Esophagus muscularis mucosa (tissue), 4 donors: Measurements from ENCODE around the gene NTF4. TPM values are rescaled to one million over a fixed set of nuclear protein-coding genes. Genes with fewer than 3 reads are reported as not detected.

ENCODE experiments used
- DNase-seq: peaks from one replicate; pipeline ENCODE4 v3.0.0-alpha.2; 2017; ENCODE audit errors: extremely low spot score
- H3K27ac ChIP-seq, 4 donors: fragments of 200-600 bp; sonication (generic); replicated peaks in 1 of 4; 1 replicate in 3 of 4; 2 replicates in 1 of 4; pipeline ENCODE4 v1.5.1; 2016 to 2019; ENCODE audit warnings: mild to moderate bottlenecking in 1 of 4
- H3K27me3 ChIP-seq, 4 donors: fragments of 200-600 bp; sonication (generic); one replicate each; pipeline versions ENCODE4 v1.5.1 to v1.6.0; 2016 to 2019
- H3K36me3 ChIP-seq, 4 donors: fragments of 200-600 bp; sonication (generic); one replicate each; pipeline ENCODE4 v1.5.1; 2016 to 2019
- H3K4me1 ChIP-seq, 4 donors: fragments of 200-600 bp; sonication (generic); one replicate each; pipeline ENCODE4 v1.5.1; 2016 to 2019
- H3K4me3 ChIP-seq, 4 donors: fragments of 200-600 bp; sonication (generic); 1 replicate in 2 of 4; 2 replicates in 2 of 4; pipeline ENCODE4 v1.5.1; 2016 to 2019; ENCODE audit warnings: mild to moderate bottlenecking in 4 of 4, moderate library complexity in 1 of 4
- H3K9me3 ChIP-seq, 4 donors: fragments of 200-600 bp; sonication (generic); 1 replicate in 3 of 4; 2 replicates in 1 of 4; pipeline ENCODE4 v1.5.1; 2016 to 2019
- EP300 ChIP-seq: sonication (generic); formaldehyde crosslinking; IDR thresholded peaks from one replicate; pipeline ENCODE4 v1.6.1; 2017; ENCODE audit warnings: antibody characterized with exemption
- POLR2A ChIP-seq: fragments of 450-650 bp; IDR thresholded peaks from one replicate; pipeline ENCODE4 v1.6.1; 2017; ENCODE audit warnings: antibody characterized with exemption, moderate library complexity, mild to moderate bottlenecking, low read depth
- POLR2AphosphoS5 ChIP-seq, 2 donors: sonication (generic); formaldehyde crosslinking; IDR thresholded peaks; one replicate each; pipeline ENCODE4 v1.6.1; 2017; ENCODE audit warnings: antibody characterized with exemption in 2 of 2
- WGBS: methylation state at CpG from one replicate; pipeline ENCODE4 v1.1.5; 2018; 5-methylcytosine and 5-hydroxymethylcytosine counted together
- intact Hi-C: fragments of 100-400 bp; cut with DNase I; formaldehyde crosslinking; loops from one replicate; pipeline ENCODE4 v1.15.1; 2023
- small RNA-seq, 3 donors: library from RNA; depleted of rRNA; stranded (forward); fragments of <200 nt; gene quantifications; one replicate each; pipeline ENCODE3, GENCODE V24; 2016
- total RNA-seq, 4 donors: library from RNA; depleted of rRNA; stranded (reverse); fragments of >200 nt; gene quantifications; one replicate each; pipeline versions ENCODE4 v1.1.0 to v1.2.1, GENCODE V29; 2016
- TF ChIP-seq, protein P1 (sequence below), 3 experiments: fragments of 200-600 bp in 2 of 3; fragments of 450-650 bp in 1 of 3; sonication (generic) in 2 of 3; IDR thresholded peaks; one replicate each; pipeline ENCODE4 v1.5.1; 2017 to 2019; ENCODE audit warnings: antibody characterized with exemption in 3 of 3, mild to moderate bottlenecking in 2 of 3, moderate library complexity in 1 of 3

NTF4 gene
- total RNA-seq, 4 donors from 2014 or later, result not detected

DNA sequence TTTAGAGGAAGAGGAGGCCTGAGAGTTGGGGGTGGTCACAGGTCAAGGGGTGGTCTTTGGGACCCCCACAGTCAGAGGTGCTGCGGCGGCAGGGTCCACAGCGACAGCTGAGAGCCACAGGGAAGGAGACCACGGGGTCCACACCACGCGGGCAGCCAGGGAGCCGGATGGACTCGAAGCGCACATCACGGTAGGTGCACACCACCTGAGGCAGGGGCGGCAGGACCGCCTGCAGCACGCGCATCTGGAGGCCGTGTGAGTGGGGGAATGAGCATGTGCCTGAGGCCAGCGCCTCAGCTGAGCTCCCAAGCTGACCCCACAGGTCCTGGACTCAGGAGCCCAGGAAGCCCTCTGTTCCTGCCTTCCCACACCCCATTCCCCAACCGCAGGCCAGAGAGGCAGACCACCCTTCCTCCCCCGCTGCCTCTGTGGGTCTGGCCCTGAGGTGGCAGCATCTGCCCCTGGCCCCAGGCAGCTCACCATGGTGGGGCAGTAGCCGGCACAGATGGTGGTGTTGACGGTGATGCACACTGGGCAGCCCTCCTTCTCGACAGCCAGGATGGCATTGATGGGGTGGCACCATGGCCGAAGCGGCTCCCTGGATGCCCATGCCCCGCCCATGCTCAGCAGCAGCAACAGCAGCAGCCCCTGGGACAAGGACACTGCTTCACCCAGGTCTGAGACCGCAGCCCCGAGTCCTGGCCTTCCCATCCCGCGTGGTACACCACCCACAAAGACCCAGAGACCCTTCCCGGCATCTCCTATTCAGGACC lies 48.4 kb downstream of the NTF4 start:
- WGBS, result 93% methylated on average over 6 of the region's 29 CpGs
- no peak for DNase-seq
- Histone ChIP-seq H3K4me1 (peaks cover 19 to 30% (median 26%) of the 10 kb centered on the region in 4 donors), H3K36me3 (peaks cover under 1 to 52% (median 47%) of the 10 kb centered on the region in 4 donors), H3K27ac (no peak overlapping the region), H3K27me3 (peaks cover 0 to 41% (median 14%) of the 10 kb centered on the region in 4 donors), H3K9me3 (no peaks in the 10 kb centered on the region), H3K4me3 (no peak overlapping the region)
- TF ChIP-seq POLR2A, result no peak
- TF ChIP-seq, protein P1, sequence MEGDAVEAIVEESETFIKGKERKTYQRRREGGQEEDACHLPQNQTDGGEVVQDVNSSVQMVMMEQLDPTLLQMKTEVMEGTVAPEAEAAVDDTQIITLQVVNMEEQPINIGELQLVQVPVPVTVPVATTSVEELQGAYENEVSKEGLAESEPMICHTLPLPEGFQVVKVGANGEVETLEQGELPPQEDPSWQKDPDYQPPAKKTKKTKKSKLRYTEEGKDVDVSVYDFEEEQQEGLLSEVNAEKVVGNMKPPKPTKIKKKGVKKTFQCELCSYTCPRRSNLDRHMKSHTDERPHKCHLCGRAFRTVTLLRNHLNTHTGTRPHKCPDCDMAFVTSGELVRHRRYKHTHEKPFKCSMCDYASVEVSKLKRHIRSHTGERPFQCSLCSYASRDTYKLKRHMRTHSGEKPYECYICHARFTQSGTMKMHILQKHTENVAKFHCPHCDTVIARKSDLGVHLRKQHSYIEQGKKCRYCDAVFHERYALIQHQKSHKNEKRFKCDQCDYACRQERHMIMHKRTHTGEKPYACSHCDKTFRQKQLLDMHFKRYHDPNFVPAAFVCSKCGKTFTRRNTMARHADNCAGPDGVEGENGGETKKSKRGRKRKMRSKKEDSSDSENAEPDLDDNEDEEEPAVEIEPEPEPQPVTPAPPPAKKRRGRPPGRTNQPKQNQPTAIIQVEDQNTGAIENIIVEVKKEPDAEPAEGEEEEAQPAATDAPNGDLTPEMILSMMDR (IDR thresholded peaks at IDR 0.05), result no peak
- TF ChIP-seq POLR2AphosphoS5 (IDR thresholded peaks at IDR 0.05), result no peak
- TF ChIP-seq EP300, result no peak
- intact Hi-C loops, result no loop called here

DNA sequence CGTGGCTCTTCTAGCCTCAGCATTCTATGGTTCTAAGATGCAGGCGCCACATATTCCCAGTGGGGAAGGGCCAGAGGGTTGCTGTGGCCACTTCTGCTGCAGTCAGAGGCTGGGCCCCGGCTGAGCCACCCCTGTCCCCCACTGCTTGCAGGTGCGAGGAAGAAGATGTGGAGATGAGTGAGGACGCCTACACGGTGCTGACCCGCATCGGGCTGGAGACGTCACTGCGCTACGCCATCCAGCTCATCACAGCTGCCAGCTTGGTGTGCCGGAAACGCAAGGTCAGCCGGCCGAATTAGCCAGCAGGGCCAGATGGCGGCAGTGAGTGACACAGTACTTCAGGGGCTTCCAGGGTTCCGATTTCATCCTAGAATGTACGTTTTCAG lies 49.8 kb downstream of the NTF4 start:
- Histone ChIP-seq H3K4me3 (no peak overlapping the region), H3K9me3 (no peaks in the 10 kb centered on the region), H3K36me3 (peaks cover 12 to 66% (median 61%) of the 10 kb centered on the region in 4 donors), H3K27ac (no peak overlapping the region), H3K4me1 (peaks cover 19 to 29% (median 26%) of the 10 kb centered on the region in 4 donors), H3K27me3 (peaks cover 0 to 28% (median 10%) of the 10 kb centered on the region in 4 donors)
- DNase-seq, result no peak
- TF ChIP-seq POLR2A (no peak), POLR2AphosphoS5 (IDR thresholded peaks at IDR 0.05) (no peak), EP300 (no peak)
- TF ChIP-seq, protein P1 (IDR thresholded peaks at IDR 0.05), result no peak
- 93% methylated on average over 3 of the region's 18 CpGs for WGBS
- intact Hi-C loops, result no loop called here

GRCh38 chr19:49014123-49014869 lies 50.3 kb downstream of the NTF4 start:
- intact Hi-C loops, result no loop called here
- Histone ChIP-seq H3K36me3 (peaks cover 18 to 72% (median 66%) of the 10 kb centered on the region in 4 donors), H3K4me3 (no peak overlapping the region), H3K9me3 (no peaks in the 10 kb centered on the region), H3K27ac (no peak overlapping the region), H3K4me1 (peaks cover 14 to 23% (median 21%) of the 10 kb centered on the region in 4 donors), H3K27me3 (peaks cover 0 to 22% (median 4%) of the 10 kb centered on the region in 4 donors)
- no peak for TF ChIP-seq POLR2A
- WGBS, result 94% methylated on average over 27 of the region's 32 CpGs
- no peak for DNase-seq

DNA sequence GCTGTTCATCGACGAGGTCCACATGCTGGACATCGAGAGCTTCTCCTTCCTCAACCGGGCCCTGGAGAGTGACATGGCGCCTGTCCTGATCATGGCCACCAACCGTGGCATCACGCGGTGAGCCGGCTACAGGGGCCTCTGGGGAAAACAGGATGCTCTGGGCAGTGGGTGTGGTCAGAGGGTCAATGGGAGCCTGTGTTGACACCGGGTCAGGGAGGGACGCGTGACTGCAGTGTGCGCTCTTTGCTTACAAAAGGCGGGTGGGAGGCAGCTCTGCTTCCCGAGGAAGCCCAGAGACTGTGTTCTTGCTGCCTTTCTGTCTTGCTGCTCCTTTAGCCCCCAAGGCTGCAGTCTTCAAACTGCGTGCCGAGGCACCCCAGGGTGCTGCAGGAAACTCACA lies 53.4 kb downstream of the NTF4 start:
- no peak overlapping the region for H3K4me3 ChIP-seq
- no peaks in the 10 kb centered on the region for H3K4me1 ChIP-seq
- intact Hi-C loops, result no loop called here
- 91% methylated on average over 15 of the region's 17 CpGs for WGBS
- H3K36me3 ChIP-seq, result peaks cover 34 to 98% (median 91%) of the 10 kb centered on the region in 4 donors
- H3K27me3 ChIP-seq, result no peaks in the 10 kb centered on the region
- DNase-seq, result no peak
- TF ChIP-seq, protein P1 (IDR thresholded peaks at IDR 0.05), result no peak
- TF ChIP-seq POLR2AphosphoS5 (IDR thresholded peaks at IDR 0.05), result no peak
- TF ChIP-seq EP300, result no peak
- TF ChIP-seq POLR2A, result no peak
- H3K9me3 ChIP-seq, result no peaks in the 10 kb centered on the region
- no peak overlapping the region for H3K27ac ChIP-seq

Small RNAs within 50 kb of the gene (small RNA-seq; reads per million reads assigned to genes)
- gene RN7SL708P, result 0 reads per million in 3 donors

Other genes with a start within 250 kb of the NTF4 start
- gene HSD17B14, start 228.3 kb downstream of the NTF4 start, total RNA-seq, result 1 to 10 TPM; 7.1 to 8.9 (median 7.8) TPM
- 10 to 100 TPM; 11.4 to 27.4 (median 18.9) TPM for gene PLEKHA4, start 196.2 kb downstream of the NTF4 start, total RNA-seq
- 10 to 100 TPM; 40.3 to 98.7 (median 64.4) TPM for gene PPP1R15A, start 192.4 kb downstream of the NTF4 start, total RNA-seq
- gene TULP2, start 166.1 kb downstream of the NTF4 start, total RNA-seq, result 1 to 10 TPM in 1 of 4 donors, under 1 TPM in 3; 0.75 to 1.3 (median 0.83) TPM
- 100 to 1,000 TPM; 179 to 356 (median 284) TPM for gene NUCB1, start 164.5 kb downstream of the NTF4 start, total RNA-seq
- under 1 TPM in 1 of 4 donors, not detected in 3; 0.57 TPM for gene DHDH, start 131.1 kb downstream of the NTF4 start, total RNA-seq
- 10 to 100 TPM; 39.0 to 50.4 (median 42.3) TPM for gene BAX, start 109.9 kb downstream of the NTF4 start, total RNA-seq
- gene FTL, start 99.5 kb downstream of the NTF4 start, total RNA-seq, result 1,000 to 10,000 TPM; 3,246 to 4,339 (median 3,896) TPM
- gene GYS1, start 71.5 kb downstream of the NTF4 start, total RNA-seq, result 10 to 100 TPM; 33.3 to 39.3 (median 37.3) TPM
- gene RUVBL2, start 70.9 kb downstream of the NTF4 start, total RNA-seq, result 100 to 1,000 TPM in 2 of 4 donors, 10 to 100 TPM in 2; 72.7 to 113 (median 97.6) TPM
- not detected for gene LHB, start 47.7 kb downstream of the NTF4 start, total RNA-seq
- gene CGB3, start 40.5 kb downstream of the NTF4 start, total RNA-seq, result not detected
- gene CGB2, start 32.9 kb downstream of the NTF4 start, total RNA-seq, result not detected
- gene CGB1, start 27.9 kb downstream of the NTF4 start, total RNA-seq, result not detected
- not detected for gene CGB5, start 21.0 kb downstream of the NTF4 start, total RNA-seq
- gene CGB8, start 15.7 kb downstream of the NTF4 start, total RNA-seq, result not detected
- gene CGB7, start 7.1 kb downstream of the NTF4 start, total RNA-seq, result not detected
- gene KCNA7, start 7.9 kb upstream of the NTF4 start, total RNA-seq, result not detected
- 100 to 1,000 TPM; 101 to 209 (median 145) TPM for gene SNRNP70, start 20.6 kb upstream of the NTF4 start, total RNA-seq
- 10 to 100 TPM in 3 of 4 donors, 1 to 10 TPM in 1; 7.5 to 21.4 (median 15.5) TPM for gene LIN7B, start 49.6 kb upstream of the NTF4 start, total RNA-seq
- 1 to 10 TPM in 3 of 4 donors, under 1 TPM in 1; 0.83 to 3.3 (median 1.9) TPM for gene C19orf73, start 54.3 kb upstream of the NTF4 start, total RNA-seq
- gene PPFIA3, start 54.7 kb upstream of the NTF4 start, total RNA-seq, result 1 to 10 TPM; 3.3 to 8.4 (median 5.3) TPM
- gene HRC, start 90.6 kb upstream of the NTF4 start, total RNA-seq, result 10 to 100 TPM in 1 of 4 donors, 1 to 10 TPM in 2, under 1 TPM in 1; 0.83 to 11.1 (median 4.1) TPM
- gene TRPM4, start 93.0 kb upstream of the NTF4 start, total RNA-seq, result 10 to 100 TPM; 19.9 to 38.8 (median 27.9) TPM